HepG2 (cell line): Measurements from ENCODE around the gene TBC1D16. TPM values are rescaled to one million over a fixed set of nuclear protein-coding genes. Genes with fewer than 3 reads are reported as not detected.
A peak's percentile ranks its signal among the peaks of the same experiment; 100 is the strongest.

ENCODE experiments used
- HIC2 ChIP-seq: sonication (generic); formaldehyde crosslinking; IDR thresholded peaks from 2 replicates; pipeline ENCODE4 v1.9.0; 2022; ENCODE audit warnings: low read depth, missing genetic modification reagents
- HMGXB4 ChIP-seq, 2 experiments: sonication (generic) in 1 of 2; formaldehyde crosslinking in 1 of 2; IDR thresholded peaks; 2 replicates each; pipeline versions ENCODE4 v1.4.0 to v1.6.1; 2018 to 2020; ENCODE audit warnings: missing genetic modification reagents in 2 of 2, borderline replicate concordance in 1 of 2, low read depth in 1 of 2, mild to moderate bottlenecking in 1 of 2, missing biosample characterization in 1 of 2
- HOXA3 ChIP-seq: sonication (generic); formaldehyde crosslinking; IDR thresholded peaks from 2 replicates; pipeline ENCODE4 v1.5.0; 2020; ENCODE audit warnings: missing genetic modification reagents
- IKZF4 ChIP-seq: sonication (generic); formaldehyde crosslinking; IDR thresholded peaks from 2 replicates; pipeline ENCODE4 v1.5.1; 2020; ENCODE audit warnings: borderline replicate concordance, mild to moderate bottlenecking, low read depth, missing genetic modification reagents; ENCODE audit errors: not compliant biosample characterization
- ISL2 ChIP-seq: sonication (generic); formaldehyde crosslinking; IDR thresholded peaks from 2 replicates; pipeline ENCODE4 v1.5.0; 2020; ENCODE audit warnings: missing genetic modification reagents
- JUND ChIP-seq: sonication (generic); formaldehyde crosslinking; IDR thresholded peaks from 2 replicates; pipeline ENCODE4 v1.8.0; 2022; ENCODE audit warnings: mild to moderate bottlenecking, missing genetic modification reagents
- MEIS1 ChIP-seq: sonication (generic); formaldehyde crosslinking; IDR thresholded peaks from 2 replicates; pipeline ENCODE4 v1.9.0; 2021; ENCODE audit warnings: mild to moderate bottlenecking, missing genetic modification reagents, moderate library complexity, borderline replicate concordance
- NCOA5 ChIP-seq: sonication (generic); formaldehyde crosslinking; IDR thresholded peaks from 2 replicates; pipeline ENCODE4 v1.4.0; 2020; ENCODE audit warnings: missing genetic modification reagents
- RBFOX2 ChIP-seq: fragments of 200-400 bp; formaldehyde crosslinking; IDR thresholded peaks from 2 replicates; pipeline ENCODE4 v1.6.1; 2017; ENCODE audit warnings: low read depth, mild to moderate bottlenecking, low read length
- SRSF9 ChIP-seq: fragments of 200-400 bp; formaldehyde crosslinking; IDR thresholded peaks from 2 replicates; pipeline ENCODE4 v1.6.1; 2018; ENCODE audit warnings: borderline replicate concordance, mild to moderate bottlenecking, low read depth, low read length; ENCODE audit not compliant: insufficient read depth, poor library complexity, severe bottlenecking
- ZFP41 ChIP-seq: sonication (generic); formaldehyde crosslinking; IDR thresholded peaks from 2 replicates; pipeline ENCODE4 v1.4.0; 2020; ENCODE audit warnings: mild to moderate bottlenecking, missing genetic modification reagents, borderline replicate concordance
- ZNF503 ChIP-seq: sonication (generic); formaldehyde crosslinking; IDR thresholded peaks from 2 replicates; pipeline ENCODE4 v1.4.0; 2020; ENCODE audit warnings: missing genetic modification reagents
- ZNF629 ChIP-seq: sonication (generic); formaldehyde crosslinking; conservative IDR thresholded peaks from 2 replicates; pipeline ENCODE4 v1.5.0; 2020; ENCODE audit warnings: missing genetic modification reagents
- ZNF740 ChIP-seq: sonication (generic); formaldehyde crosslinking; IDR thresholded peaks from 2 replicates; pipeline ENCODE4 v1.4.0; 2020; ENCODE audit warnings: missing genetic modification reagents
- polyA plus RNA-seq, 8 experiments: library from polyadenylated mRNA; depleted of rRNA in 3 of 8; stranded (reverse) in 7 of 8; unstranded in 1 of 8; fragments of >200 nt; fragmentation: Illumina TruSeq in 4 of 8; extraction: Trizol in 4 of 8; gene quantifications; 2 replicates each; pipeline versions ENCODE4 v1.2.1 to v1.2.3, GENCODE V29; 2011 to 2016; ENCODE audit warnings: low read depth in 4 of 8, missing spikeins in 1 of 8, mixed read lengths in 1 of 8; ENCODE audit not compliant: insufficient read depth in 1 of 8
- total RNA-seq, 5 experiments: library from RNA; depleted of rRNA; stranded (reverse); fragments of >200 nt; fragmentation: Illumina TruSeq; extraction: Trizol; gene quantifications; 2 replicates each; pipeline ENCODE4 v1.2.3, GENCODE V29; 2016; ENCODE audit warnings: low read depth in 1 of 5
- TF ChIP-seq, protein P1 (sequence below): sonication (generic); formaldehyde crosslinking; IDR thresholded peaks from 2 replicates; pipeline ENCODE4 v1.5.0; 2020; ENCODE audit warnings: mild to moderate bottlenecking, low read depth, missing genetic modification reagents, borderline replicate concordance
- TF ChIP-seq, protein P2 (sequence below): sonication (generic); formaldehyde crosslinking; IDR thresholded peaks from 2 replicates; pipeline ENCODE4 v1.8.0; 2022; ENCODE audit warnings: missing genetic modification reagents, mild to moderate bottlenecking, borderline replicate concordance
- TF ChIP-seq, protein P3 (sequence below): sonication (generic); formaldehyde crosslinking; IDR thresholded peaks from 2 replicates; pipeline ENCODE4 v1.9.0; 2021; ENCODE audit warnings: missing genetic modification reagents, mild to moderate bottlenecking, borderline replicate concordance

The TBC1D16 gene
- total and polyA plus RNA-seq, 2 of the 13 experiments (the other 11 are each of a cell fraction or from before 2014, with no cell fraction given): 14.9 to 24.9 TPM

GRCh38 chr17:79987187-79987934, 48.3 kb downstream of the TBC1D16 start (continued):
- TF ChIP-seq HIC2 (CRISPR knock-in tag) (no peak; the same call in 1 of the 2 replicates), ZNF503 (CRISPR knock-in tag) (no peak), HOXA3 (CRISPR knock-in tag) (no peak), SRSF9 (no peak), ZNF629 (CRISPR knock-in tag) (no peak), ZFP41 (0 out of 2 replicates have a peak, but pooled peaks have one; percentile 77), MEIS1 (CRISPR knock-in tag) (0 out of 2 replicates have a peak, but pooled peaks have one; percentile 16), JUND (peak; percentile 93), ZNF740 (CRISPR knock-in tag) (no peak), RBFOX2 (no peak), HMGXB4 (CRISPR knock-in tag; IDR thresholded peaks at IDR 0.05; ENCODE audit: borderline replicate concordance in 1 of 2, low read depth in 1 of 2) (no peak; a peak in 1 of 4 replicates), IKZF4 (CRISPR knock-in tag) (no peak), ISL2 (CRISPR knock-in tag) (no peak; the same call in 1 of the 2 replicates), NCOA5 (no peak)
- TF ChIP-seq, protein P1, sequence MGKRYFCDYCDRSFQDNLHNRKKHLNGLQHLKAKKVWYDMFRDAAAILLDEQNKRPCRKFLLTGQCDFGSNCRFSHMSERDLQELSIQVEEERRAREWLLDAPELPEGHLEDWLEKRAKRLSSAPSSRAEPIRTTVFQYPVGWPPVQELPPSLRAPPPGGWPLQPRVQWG (CRISPR knock-in tag): no peak
- TF ChIP-seq, protein P2, sequence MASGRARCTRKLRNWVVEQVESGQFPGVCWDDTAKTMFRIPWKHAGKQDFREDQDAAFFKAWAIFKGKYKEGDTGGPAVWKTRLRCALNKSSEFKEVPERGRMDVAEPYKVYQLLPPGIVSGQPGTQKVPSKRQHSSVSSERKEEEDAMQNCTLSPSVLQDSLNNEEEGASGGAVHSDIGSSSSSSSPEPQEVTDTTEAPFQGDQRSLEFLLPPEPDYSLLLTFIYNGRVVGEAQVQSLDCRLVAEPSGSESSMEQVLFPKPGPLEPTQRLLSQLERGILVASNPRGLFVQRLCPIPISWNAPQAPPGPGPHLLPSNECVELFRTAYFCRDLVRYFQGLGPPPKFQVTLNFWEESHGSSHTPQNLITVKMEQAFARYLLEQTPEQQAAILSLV: no peak
- TF ChIP-seq, protein P3, sequence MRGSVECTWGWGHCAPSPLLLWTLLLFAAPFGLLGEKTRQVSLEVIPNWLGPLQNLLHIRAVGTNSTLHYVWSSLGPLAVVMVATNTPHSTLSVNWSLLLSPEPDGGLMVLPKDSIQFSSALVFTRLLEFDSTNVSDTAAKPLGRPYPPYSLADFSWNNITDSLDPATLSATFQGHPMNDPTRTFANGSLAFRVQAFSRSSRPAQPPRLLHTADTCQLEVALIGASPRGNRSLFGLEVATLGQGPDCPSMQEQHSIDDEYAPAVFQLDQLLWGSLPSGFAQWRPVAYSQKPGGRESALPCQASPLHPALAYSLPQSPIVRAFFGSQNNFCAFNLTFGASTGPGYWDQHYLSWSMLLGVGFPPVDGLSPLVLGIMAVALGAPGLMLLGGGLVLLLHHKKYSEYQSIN: no peak
